Hepatocyte (in vitro differentiated cells): ENCODE measurements around the gene FADS1.

Source experiments
- CTCF ChIP-seq: fragments of 200-600 bp; sonication (generic); IDR thresholded peaks from 2 replicates; pipeline ENCODE4 v1.5.1; 2016; ENCODE audit warnings: antibody characterized with exemption, mild to moderate bottlenecking; ENCODE audit not compliant: poor library complexity
- EZH2 ChIP-seq: fragments of 200-600 bp; sonication (generic); IDR thresholded peaks from 2 replicates; pipeline ENCODE4 v1.6.1; 2016; ENCODE audit warnings: antibody characterized with exemption, mild to moderate bottlenecking, borderline replicate concordance
- EZH2phosphoT487 ChIP-seq: fragments of 200-600 bp; sonication (generic); IDR thresholded peaks from one replicate; pipeline ENCODE4 v1.6.1; 2018; ENCODE audit warnings: antibody characterized with exemption, mild to moderate bottlenecking, low read depth, moderate library complexity; ENCODE audit not compliant: unreplicated experiment, severe bottlenecking

- TF ChIP-seq CTCF: no peak
- TF ChIP-seq EZH2: no peak
- TF ChIP-seq EZH2phosphoT487: no peak
Measured at GRCh38 chr11:61840371-61840770, 23.6 kb upstream of the FADS1 start.
